OCI-LY1 (cell line): ENCODE results near the gene FEM1C.

ENCODE experiments used
- EZH2 ChIP-seq: fragments of 200-600 bp; sonication (generic), shearing (Covaris generic); IDR thresholded peaks from 2 replicates; pipeline ENCODE4 v1.8.0; 2017; ENCODE audit warnings: borderline replicate concordance, mixed run types, mild to moderate bottlenecking, antibody characterized with exemption, low read length, moderate library complexity, mixed read lengths
- TF ChIP-seq, protein P1 (sequence below): fragments of 200-600 bp; sonication (generic), shearing (Covaris generic); IDR thresholded peaks from 2 replicates; pipeline ENCODE4 v1.5.1; 2017; ENCODE audit warnings: mild to moderate bottlenecking, antibody characterized with exemption, low read length, moderate library complexity, mixed read lengths

DNA sequence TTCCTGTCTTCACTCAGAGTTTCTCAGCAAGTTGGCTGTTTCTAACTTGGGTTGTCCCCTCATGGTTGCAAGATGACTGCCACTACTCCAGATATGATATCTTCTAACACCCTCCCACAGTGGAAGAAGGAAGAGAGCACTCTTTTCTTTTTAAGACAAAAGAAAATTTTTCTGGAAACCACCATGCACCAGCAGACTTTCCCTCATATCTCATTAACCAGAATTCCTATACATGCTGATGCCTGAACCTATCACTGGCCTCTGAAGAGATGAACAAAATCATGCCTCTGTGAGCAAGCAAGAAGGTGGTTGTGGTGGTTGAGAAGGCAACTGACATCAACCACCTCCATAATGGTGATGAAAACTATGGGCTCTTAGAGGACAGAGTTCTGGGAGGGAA is 56.8 kb downstream of the FEM1C start:
- TF ChIP-seq EZH2, result no peak
- TF ChIP-seq, protein P1, sequence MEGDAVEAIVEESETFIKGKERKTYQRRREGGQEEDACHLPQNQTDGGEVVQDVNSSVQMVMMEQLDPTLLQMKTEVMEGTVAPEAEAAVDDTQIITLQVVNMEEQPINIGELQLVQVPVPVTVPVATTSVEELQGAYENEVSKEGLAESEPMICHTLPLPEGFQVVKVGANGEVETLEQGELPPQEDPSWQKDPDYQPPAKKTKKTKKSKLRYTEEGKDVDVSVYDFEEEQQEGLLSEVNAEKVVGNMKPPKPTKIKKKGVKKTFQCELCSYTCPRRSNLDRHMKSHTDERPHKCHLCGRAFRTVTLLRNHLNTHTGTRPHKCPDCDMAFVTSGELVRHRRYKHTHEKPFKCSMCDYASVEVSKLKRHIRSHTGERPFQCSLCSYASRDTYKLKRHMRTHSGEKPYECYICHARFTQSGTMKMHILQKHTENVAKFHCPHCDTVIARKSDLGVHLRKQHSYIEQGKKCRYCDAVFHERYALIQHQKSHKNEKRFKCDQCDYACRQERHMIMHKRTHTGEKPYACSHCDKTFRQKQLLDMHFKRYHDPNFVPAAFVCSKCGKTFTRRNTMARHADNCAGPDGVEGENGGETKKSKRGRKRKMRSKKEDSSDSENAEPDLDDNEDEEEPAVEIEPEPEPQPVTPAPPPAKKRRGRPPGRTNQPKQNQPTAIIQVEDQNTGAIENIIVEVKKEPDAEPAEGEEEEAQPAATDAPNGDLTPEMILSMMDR, result no peak
